Measurements from ENCODE around the gene OR52K1. TPM values are rescaled to one million over a fixed set of nuclear protein-coding genes. Genes with fewer than 3 reads are reported as not detected.
A peak's percentile ranks its signal among the peaks of the same experiment; 100 is the strongest.

OR52K1 gene
- total RNA-seq, 1 experiment from 2014 or later = not detected

DNA sequence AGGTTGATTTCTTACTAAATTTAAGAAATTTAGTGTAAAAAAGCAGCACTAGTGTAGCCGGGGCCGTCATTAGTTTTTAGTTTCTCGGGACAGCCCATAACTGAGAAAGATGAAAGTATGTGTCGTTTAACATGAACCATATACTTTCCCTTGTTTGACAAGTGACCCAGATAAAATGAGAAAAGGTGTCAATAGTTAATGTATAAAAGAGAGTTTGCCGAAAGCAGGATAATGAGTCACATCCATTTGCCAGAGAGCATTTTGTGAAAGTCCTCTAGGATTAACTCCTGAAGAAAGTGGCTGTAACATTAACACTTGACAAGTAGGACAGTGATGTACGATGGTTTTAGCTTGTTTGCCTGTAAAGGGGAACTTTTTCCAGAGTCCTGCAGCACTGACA is 13.5 kb downstream of the OR52K1 start:
- Histone ChIP-seq H3K36me3 (ENCODE audit: control insufficient read depth, insufficient read depth, low read length) (no peaks in the 10 kb centered on the region), H3K27me3 (replicated peaks; ENCODE audit: control insufficient read depth, insufficient read depth, low read length) (no peaks in the 10 kb centered on the region), H3K4me3 (ENCODE audit: low read depth, low read length) (no peak overlapping the region), H3K4me1 (no peaks in the 10 kb centered on the region), H3K9me3 (no peaks in the 10 kb centered on the region)
- Mint-ChIP-seq H3K36me3 (ENCODE audit: insufficient read depth, unreplicated experiment) (no peaks in the 10 kb centered on the region), H3K27me3 (ENCODE audit: insufficient read depth, unreplicated experiment) (peaks cover 8% of the 10 kb centered on the region), H3K9me3 (ENCODE audit: unreplicated experiment) (peaks cover 9% of the 10 kb centered on the region), H3K27ac (ENCODE audit: unreplicated experiment) (no peak overlapping the region), H3K4me1 (ENCODE audit: low read depth, unreplicated experiment) (peaks cover 14% of the 10 kb centered on the region), H3K4me3 (ENCODE audit: unreplicated experiment) (no peak overlapping the region)
- ChIA-PET POLR2A (no interaction called here), CTCF (interaction anchor here (1.8 kb wide), 1 partner anchor 308 kb away, joined by 5 read pairs; no protein-coding TSS in a partner anchor)
- DNase-seq = no peak
- TF ChIP-seq, protein P1, sequence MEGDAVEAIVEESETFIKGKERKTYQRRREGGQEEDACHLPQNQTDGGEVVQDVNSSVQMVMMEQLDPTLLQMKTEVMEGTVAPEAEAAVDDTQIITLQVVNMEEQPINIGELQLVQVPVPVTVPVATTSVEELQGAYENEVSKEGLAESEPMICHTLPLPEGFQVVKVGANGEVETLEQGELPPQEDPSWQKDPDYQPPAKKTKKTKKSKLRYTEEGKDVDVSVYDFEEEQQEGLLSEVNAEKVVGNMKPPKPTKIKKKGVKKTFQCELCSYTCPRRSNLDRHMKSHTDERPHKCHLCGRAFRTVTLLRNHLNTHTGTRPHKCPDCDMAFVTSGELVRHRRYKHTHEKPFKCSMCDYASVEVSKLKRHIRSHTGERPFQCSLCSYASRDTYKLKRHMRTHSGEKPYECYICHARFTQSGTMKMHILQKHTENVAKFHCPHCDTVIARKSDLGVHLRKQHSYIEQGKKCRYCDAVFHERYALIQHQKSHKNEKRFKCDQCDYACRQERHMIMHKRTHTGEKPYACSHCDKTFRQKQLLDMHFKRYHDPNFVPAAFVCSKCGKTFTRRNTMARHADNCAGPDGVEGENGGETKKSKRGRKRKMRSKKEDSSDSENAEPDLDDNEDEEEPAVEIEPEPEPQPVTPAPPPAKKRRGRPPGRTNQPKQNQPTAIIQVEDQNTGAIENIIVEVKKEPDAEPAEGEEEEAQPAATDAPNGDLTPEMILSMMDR (IDR thresholded peaks at IDR 0.05; ENCODE audit: insufficient read depth in 1 of 2, low read depth in 1 of 2, low read length in 1 of 2, severe bottlenecking in 1 of 2, unreplicated experiment in 1 of 2) = no peak
- intact Hi-C loops (cut with micrococcal nuclease; ENCODE audit: unreplicated experiment) = no loop called here
- BruUV-seq (replicated peaks) = no TSS peak

DNA sequence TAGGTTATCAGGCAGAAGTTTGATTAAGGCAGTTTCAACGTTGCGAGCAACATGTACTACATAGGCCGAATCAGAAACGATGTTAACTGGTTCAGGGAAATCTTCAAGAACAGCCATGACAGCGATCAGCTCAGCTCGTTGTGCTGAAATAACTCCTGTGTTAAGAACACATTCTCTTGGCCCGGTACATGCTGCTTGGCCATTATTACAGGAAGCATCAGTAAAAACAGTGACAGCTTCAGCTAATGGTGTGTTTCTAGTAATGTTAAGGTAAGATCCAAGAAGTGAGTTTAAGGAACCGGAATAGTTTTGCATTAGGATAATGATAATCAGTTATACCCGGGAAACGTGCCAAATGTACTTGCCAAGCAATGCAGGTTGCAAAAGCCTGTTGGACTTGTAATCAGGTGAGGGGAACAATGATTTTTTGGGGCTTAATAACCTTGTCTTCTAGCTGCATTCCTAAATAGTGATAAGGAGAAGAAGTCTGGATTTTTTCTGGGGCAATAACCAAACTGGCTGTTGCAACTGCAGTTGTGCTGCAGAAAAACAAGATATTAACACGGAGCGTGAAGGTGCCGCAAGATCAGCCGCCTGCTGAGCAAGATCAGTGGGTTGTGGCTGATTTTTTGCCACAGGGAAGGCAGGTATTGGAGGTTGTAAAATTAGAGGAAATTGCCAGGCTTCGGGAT is 14.3 kb downstream of the OR52K1 start:
- Mint-ChIP-seq H3K4me3 (ENCODE audit: unreplicated experiment) (no peak overlapping the region), H3K27me3 (ENCODE audit: insufficient read depth, unreplicated experiment) (peaks cover 8% of the 10 kb centered on the region), H3K4me1 (ENCODE audit: low read depth, unreplicated experiment) (peaks cover 14% of the 10 kb centered on the region), H3K9me3 (ENCODE audit: unreplicated experiment) (peaks cover 2% of the 10 kb centered on the region), H3K36me3 (ENCODE audit: insufficient read depth, unreplicated experiment) (no peaks in the 10 kb centered on the region), H3K27ac (ENCODE audit: unreplicated experiment) (no peak overlapping the region)
- Histone ChIP-seq H3K9me3 (no peaks in the 10 kb centered on the region), H3K4me3 (ENCODE audit: low read depth, low read length) (no peak overlapping the region), H3K4me1 (no peaks in the 10 kb centered on the region), H3K27me3 (replicated peaks; ENCODE audit: control insufficient read depth, insufficient read depth, low read length) (no peaks in the 10 kb centered on the region), H3K36me3 (ENCODE audit: control insufficient read depth, insufficient read depth, low read length) (no peaks in the 10 kb centered on the region)
- ChIA-PET CTCF (interaction anchor here (1.8 kb wide), 1 partner anchor 309 kb away, joined by 5 read pairs; no protein-coding TSS in a partner anchor), POLR2A (no interaction called here)
- intact Hi-C loops (cut with micrococcal nuclease; ENCODE audit: unreplicated experiment) = no loop called here
- BruUV-seq (replicated peaks) = no TSS peak
- no peak for DNase-seq
- TF ChIP-seq, protein P1 (IDR thresholded peaks at IDR 0.05; ENCODE audit: insufficient read depth in 1 of 2, low read depth in 1 of 2, low read length in 1 of 2, severe bottlenecking in 1 of 2, unreplicated experiment in 1 of 2) = no peak

DNA sequence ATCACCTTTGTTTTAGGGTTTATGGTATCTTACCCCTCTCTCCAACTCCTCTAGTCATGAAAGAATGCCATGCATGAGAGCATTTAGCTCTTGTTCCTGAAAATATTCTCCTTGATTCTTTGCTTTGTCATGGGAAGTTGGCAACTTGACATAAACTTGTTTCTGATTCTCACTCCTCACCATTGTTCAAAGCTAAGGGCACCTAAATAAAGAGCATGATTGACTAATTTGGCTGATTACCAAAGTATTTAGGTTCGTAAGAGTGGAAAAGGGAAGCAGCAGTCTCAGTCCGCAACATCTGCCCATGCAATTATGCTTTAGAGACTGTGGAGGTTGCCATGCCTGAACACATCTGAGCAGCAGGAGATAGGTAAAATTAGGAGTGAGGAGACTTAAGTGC is 26.4 kb downstream of the OR52K1 start:
- Mint-ChIP-seq H3K36me3 (ENCODE audit: insufficient read depth, unreplicated experiment) (no peaks in the 10 kb centered on the region), H3K9me3 (ENCODE audit: unreplicated experiment) (no peaks in the 10 kb centered on the region), H3K4me3 (ENCODE audit: unreplicated experiment) (no peak overlapping the region), H3K27ac (ENCODE audit: unreplicated experiment) (peak overlapping the region; percentile 11), H3K4me1 (ENCODE audit: low read depth, unreplicated experiment) (no peaks in the 10 kb centered on the region), H3K27me3 (ENCODE audit: insufficient read depth, unreplicated experiment) (peaks cover 13% of the 10 kb centered on the region)
- no peak for DNase-seq
- intact Hi-C loops (cut with micrococcal nuclease; ENCODE audit: unreplicated experiment) = no loop called here
- POLR2A ChIA-PET = no interaction called here
- TF ChIP-seq, protein P1 (IDR thresholded peaks at IDR 0.05; ENCODE audit: insufficient read depth in 1 of 2, low read depth in 1 of 2, low read length in 1 of 2, severe bottlenecking in 1 of 2, unreplicated experiment in 1 of 2) = no peak
- CTCF ChIA-PET = interaction anchor here (1.1 kb wide), 1 partner anchor 31 kb away, joined by 3 read pairs; no protein-coding TSS in a partner anchor
- Histone ChIP-seq H3K36me3 (ENCODE audit: control insufficient read depth, insufficient read depth, low read length) (no peaks in the 10 kb centered on the region), H3K4me3 (ENCODE audit: low read depth, low read length) (no peak overlapping the region), H3K27me3 (replicated peaks; ENCODE audit: control insufficient read depth, insufficient read depth, low read length) (no peaks in the 10 kb centered on the region), H3K4me1 (no peaks in the 10 kb centered on the region), H3K9me3 (no peaks in the 10 kb centered on the region)
- no TSS peak for BruUV-seq (replicated peaks)
